Stomach (tissue), 4 donors: Measurements from ENCODE around the gene SIGLEC8.

ENCODE experiments used
- CTCF ChIP-seq, 7 experiments: fragments of 450-650 bp in 4 of 7; fragments of 200-600 bp in 3 of 7; sonication (generic) in 3 of 7; IDR thresholded peaks; one replicate each; pipeline ENCODE4 v1.5.1; 2016 to 2019; ENCODE audit warnings: antibody characterized with exemption in 7 of 7, control low read depth in 2 of 7, mild to moderate bottlenecking in 1 of 7
- EP300 ChIP-seq: sonication (generic); formaldehyde crosslinking; IDR thresholded peaks from one replicate; pipeline ENCODE4 v1.6.1; 2017; ENCODE audit warnings: antibody characterized with exemption
- POLR2A ChIP-seq, 4 donors: fragments of 450-650 bp; IDR thresholded peaks; one replicate each; pipeline ENCODE4 v1.6.1; 2016; ENCODE audit warnings: antibody characterized with exemption in 4 of 4, control low read depth in 2 of 4, mild to moderate bottlenecking in 1 of 4, moderate library complexity in 1 of 4
- POLR2AphosphoS5 ChIP-seq, 3 donors: sonication (generic); formaldehyde crosslinking; IDR thresholded peaks; one replicate each; pipeline ENCODE4 v1.6.1; 2016; ENCODE audit warnings: antibody characterized with exemption in 3 of 3

- no peak for TF ChIP-seq CTCF (IDR thresholded peaks at IDR 0.05)
- TF ChIP-seq POLR2AphosphoS5 (IDR thresholded peaks at IDR 0.05): no peak
- no peak for TF ChIP-seq EP300
- TF ChIP-seq POLR2A (IDR thresholded peaks at IDR 0.05): no peak
Measured at GRCh38 chr19:51421229-51422052, 36.8 kb downstream of the SIGLEC8 start.
